GM18861 (cell line): Measurements from ENCODE around the gene TINAGL1.
"Not testable (repeated sequence)": the region's sequence is repeated elsewhere in the genome, so short reads cannot be mapped to it uniquely, and the experiment has no call there.

Experiments used
- ATAC-seq: cut with Tn5 transposase; IDR thresholded peaks from one replicate; pipeline ENCODE4 v1.9.1; 2021; ENCODE audit not compliant: unreplicated experiment

TINAGL1 gene

DNA sequence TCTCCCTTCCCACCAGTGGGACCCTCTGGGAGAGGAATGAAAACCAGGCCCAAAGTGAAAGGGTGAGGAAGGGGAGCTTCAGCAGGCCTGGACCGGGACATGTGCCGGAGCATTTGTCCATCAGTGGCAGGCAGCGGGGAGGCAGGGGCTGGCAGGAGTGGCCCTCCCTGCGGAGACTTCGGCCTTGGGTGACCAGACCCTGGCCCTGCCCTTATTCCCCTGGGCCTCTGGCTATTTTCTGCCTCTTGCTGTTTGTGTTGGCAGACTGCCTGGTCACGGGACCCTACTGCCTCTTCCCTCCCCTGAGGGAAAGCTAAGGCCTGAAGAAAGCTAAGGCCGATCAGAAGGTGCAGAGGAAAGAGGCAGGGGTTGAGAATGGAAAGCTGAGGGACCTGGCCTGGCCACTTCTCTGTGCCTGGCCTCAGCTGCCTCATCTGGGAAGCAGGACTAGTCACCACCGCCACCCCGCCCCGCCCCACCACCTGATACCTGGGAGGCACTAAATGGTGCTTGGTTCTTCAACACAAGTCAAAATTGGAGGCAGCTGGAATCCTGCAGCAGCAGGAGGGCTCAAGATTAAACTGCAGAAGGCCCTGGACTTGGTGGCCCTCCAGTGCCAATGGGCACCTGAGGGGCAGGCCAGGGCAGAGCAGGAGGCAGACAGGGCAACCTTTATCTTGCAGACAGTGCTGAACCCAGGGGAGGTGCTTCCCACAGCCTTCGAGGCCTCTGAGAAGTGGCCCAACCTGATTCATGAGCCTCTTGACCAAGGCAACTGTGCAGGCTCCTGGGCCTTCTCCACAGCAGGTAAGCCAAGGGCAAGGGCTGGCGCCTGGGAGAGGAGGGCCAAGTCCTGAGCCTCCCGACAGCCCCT, 7.9 kb downstream of the TINAGL1 start:
- ATAC-seq: no peak

DNA sequence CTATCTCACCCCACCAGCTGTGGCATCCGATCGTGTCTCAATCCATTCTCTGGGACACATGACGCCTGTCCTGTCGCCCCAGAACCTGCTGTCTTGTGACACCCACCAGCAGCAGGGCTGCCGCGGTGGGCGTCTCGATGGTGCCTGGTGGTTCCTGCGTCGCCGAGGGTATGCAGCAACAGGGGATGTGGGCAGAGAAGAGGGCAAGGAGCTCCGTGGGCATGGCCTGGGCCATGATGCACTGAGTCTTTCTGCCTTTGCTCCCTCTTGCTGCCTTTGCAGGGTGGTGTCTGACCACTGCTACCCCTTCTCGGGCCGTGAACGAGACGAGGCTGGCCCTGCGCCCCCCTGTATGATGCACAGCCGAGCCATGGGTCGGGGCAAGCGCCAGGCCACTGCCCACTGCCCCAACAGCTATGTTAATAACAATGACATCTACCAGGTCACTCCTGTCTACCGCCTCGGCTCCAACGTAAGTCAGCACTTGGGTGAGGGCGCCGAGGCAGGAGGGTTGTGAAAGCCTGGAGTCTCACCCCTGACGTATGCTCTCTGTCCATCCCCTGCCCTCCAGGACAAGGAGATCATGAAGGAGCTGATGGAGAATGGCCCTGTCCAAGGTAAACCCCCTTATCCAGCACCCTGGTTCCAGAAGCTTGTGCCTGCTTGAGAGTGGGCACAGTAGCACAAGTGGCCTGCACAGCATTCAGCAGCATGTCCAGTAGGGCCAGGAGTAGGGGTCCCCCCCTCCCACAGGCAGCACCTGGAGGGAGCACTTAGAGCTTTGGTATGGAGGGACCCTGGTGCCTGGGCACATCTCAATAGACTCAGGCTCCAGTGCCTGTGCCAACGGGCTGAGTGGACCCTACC, 8.8 kb downstream of the TINAGL1 start:
- no peak for ATAC-seq

- ATAC-seq: no peak
Observed at GRCh38 chr1:31585736-31586365, 9.5 kb downstream of the TINAGL1 start.

DNA sequence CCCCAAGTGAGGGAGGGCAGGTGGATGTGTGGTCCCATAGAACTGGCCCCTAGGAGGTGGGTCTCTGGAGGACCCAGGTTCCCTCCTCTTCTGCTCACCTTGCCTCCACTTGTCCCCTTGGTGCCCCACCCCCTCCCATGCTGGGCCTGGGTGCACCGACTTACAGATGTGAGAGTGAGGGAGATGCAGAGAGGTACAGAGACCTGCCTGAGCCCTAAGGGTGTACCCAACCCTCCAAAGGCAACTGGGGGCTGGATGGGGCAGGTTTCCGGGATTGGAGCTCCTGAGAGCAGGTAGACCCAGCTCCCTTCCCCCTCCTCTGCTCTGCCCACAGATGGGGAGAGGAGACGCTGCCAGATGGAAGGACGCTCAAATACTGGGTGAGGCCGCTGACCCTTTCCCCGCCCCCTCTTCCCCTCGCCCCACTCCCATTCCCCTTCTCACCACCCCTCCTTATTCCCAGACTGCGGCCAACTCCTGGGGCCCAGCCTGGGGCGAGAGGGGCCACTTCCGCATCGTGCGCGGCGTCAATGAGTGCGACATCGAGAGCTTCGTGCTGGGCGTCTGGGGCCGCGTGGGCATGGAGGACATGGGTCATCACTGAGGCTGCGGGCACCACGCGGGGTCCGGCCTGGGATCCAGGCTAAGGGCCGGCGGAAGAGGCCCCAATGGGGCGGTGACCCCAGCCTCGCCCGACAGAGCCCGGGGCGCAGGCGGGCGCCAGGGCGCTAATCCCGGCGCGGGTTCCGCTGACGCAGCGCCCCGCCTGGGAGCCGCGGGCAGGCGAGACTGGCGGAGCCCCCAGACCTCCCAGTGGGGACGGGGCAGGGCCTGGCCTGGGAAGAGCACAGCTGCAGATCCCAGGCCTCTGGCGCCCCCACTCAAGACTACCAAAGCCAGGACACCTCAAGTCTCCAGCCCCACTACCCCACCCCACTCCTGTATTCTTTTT, 10.3 kb downstream of the TINAGL1 start:
- ATAC-seq: no peak

DNA sequence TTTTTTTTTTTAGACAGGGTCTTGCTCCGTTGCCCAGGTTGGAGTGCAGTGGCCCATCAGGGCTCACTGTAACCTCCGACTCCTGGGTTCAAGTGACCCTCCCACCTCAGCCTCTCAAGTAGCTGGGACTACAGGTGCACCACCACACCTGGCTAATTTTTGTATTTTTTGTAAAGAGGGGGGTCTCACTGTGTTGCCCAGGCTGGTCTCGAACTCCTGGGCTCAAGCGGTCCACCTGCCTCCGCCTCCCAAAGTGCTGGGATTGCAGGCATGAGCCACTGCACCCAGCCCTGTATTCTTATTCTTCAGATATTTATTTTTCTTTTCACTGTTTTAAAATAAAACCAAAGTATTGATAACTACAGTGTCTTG, 11.0 kb downstream of the TINAGL1 start:
- ATAC-seq: not testable (repeated sequence)

DNA sequence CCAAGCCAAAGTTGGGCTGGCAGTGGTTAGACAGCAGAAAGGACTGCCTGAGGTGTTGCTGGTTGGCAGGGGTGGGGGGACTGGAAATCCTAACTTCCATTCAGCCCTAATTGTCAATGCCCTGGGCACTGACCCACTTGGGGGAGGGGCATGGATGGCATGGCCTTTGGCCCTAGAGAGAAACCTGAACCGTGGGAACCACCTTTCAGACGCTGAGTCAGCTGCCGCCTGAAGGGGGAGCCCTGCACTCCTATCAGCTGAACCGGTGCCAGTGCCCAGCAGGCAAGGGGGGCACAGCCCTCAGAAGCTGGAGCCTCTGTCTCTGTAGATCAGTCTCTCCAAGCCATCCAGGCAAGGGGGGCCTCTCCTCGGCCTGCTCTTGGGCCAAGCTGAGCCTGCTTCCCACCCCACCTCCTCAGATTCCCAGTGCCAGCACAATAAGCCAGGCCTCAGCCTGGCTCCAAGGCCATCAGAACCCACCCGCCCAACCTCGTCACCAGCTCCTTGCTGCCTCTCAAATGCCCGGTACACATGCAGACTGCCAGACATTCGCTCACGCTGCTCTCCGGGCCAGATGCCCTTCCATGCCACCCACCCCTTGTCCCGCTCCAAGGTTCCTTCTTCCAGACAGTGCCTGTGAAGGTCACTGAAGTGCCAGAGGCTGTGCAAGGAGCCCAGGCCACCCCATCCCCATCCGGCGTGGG, 11.6 kb downstream of the TINAGL1 start:
- no peak for ATAC-seq

- no peak for ATAC-seq
Observed at GRCh38 chr1:31588751-31589515, 12.6 kb downstream of the TINAGL1 start.

- ATAC-seq: no peak
Observed at GRCh38 chr1:31591425-31592093, 15.2 kb downstream of the TINAGL1 start.

DNA sequence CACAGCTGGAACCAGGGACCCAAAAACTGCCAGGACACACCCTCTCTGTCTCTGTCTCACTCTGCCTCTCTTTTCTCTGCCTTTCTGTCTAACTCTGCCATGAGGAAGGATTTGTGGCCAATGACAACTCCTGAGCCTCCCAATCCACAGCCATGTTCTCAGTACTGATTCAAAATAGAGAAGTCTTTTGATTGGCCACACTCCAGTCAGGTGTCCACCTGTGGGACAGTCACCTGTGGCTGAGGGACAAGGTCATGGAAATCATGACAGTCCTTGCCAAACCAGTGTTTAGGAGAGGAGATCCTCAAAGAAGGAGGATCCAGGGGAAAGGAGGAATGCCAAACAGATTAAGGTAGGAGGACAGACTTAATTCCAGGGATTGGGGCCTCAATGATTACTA, 15.8 kb downstream of the TINAGL1 start:
- ATAC-seq: no peak

DNA sequence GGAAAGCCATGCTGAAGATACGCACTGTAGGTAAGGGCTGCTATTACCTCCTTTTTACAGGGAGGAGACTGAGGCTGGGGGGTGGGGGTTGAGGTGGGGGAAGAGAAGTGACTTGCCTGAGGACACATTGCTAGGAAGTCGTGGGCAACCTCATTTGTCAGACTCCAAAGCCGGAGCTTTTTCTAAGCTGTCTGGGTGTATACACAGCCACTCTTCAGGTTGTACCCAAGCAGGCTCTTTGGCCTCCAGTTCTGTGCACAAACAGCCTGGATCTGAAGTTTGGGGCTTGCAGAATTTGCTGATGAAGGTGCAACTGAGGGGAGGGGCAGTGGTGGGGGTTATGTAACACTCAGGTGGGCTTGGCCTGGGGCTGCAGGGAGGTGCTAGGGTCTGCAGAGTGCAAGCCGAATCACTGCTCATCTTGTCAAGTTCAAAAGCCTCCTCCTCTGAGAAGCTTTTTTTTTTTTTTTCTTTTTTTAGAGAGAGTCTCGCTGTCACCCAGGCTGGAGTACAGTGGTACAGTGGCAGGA, 16.9 kb downstream of the TINAGL1 start:
- ATAC-seq: no peak

GRCh38 chr1:31593770-31594632, 17.7 kb downstream of the TINAGL1 start:
- ATAC-seq: no peak

GRCh38 chr1:31595836-31596736, 19.8 kb downstream of the TINAGL1 start:
- ATAC-seq: no peak

DNA sequence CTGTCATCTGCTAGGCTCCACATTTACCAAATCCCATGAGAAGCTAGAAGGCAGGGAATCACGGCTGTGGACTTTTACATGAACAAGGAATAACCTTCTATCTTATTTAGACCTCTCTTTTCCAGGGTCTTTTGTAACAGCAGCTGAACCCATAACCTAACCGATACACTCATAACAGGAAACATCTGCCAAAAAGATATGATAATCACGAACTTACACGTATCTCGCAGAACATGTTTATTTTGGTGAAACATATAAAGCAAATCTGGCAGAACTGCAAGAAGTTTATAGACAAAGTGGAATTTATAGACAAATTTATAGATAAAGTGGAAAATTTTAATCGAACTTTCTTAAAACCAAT, 20.4 kb downstream of the TINAGL1 start:
- no peak for ATAC-seq

- ATAC-seq: no peak
Observed at GRCh38 chr1:31598980-31599379, 22.7 kb downstream of the TINAGL1 start.

DNA sequence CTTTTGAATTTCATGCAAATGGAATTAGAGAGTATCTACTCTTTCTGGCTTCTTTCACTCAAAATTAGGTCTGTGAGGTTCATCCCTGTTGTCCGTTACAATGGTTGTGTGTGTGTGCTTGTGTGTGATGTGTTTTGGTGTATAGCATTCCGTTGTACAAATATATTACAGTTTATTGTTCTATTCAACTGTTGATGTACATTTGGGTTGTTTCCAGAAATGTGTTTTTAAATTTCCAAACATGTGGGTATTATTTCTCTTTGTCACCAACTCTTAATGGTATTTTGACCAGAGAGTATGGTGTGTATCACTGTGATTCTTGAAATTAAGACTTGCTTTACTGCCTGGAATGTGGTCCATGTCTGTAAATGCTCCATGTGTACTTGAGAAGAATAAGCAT, 24.3 kb downstream of the TINAGL1 start:
- no peak for ATAC-seq

DNA sequence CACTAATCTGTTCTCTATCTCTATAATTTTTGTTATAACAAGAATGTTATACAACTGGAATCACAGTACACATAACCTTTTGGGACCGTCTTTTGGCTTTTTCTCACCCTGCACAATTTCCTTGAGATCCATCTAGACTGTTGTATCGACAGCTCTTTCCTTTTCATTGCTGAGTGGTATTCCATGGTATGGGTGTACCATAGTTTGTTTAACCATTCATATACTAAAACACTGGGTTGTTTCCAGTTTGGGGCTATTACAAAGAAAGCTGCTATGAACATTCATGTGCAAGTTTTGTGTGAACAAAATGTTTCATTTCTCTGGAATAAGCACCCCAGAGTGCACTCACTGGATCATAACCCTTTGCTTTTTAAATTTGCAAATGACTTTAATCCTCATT, 25.8 kb downstream of the TINAGL1 start:
- no peak for ATAC-seq
